ENCODE results near the gene FHOD3.
A peak's percentile ranks its signal among the peaks of the same experiment; 100 is the strongest.

The FHOD3 gene

GRCh38 chr18:36287653-36288052 is 9.9 kb upstream of the FHOD3 start:
- TF ChIP-seq CTCF (IDR thresholded peaks at IDR 0.05; ENCODE audit: extremely low read depth, insufficient read depth, missing control alignments) = no peak
- in situ Hi-C loops (cut with MboI; ENCODE audit: low pct_unique_long_range_greater_than_20kb, low sequenced_read_pairs, unreplicated experiment) = loop anchor here (10.0 to 25.0 kb wide), 4 partner anchors 193 to 900 kb away; partner anchors contain the start of gene ZNF396
- no peak for DNase-seq (ENCODE audit: low spot score)

- in situ Hi-C loops (cut with MboI; ENCODE audit: low pct_unique_long_range_greater_than_20kb, low sequenced_read_pairs, unreplicated experiment) = loop anchor here (10.0 to 25.0 kb wide), 4 partner anchors 194 to 901 kb away; partner anchors contain the start of gene ZNF396
- no peak for DNase-seq (ENCODE audit: low spot score)
These were observed 8.8 kb upstream of the FHOD3 start for GRCh38 chr18:36288689-36289088.

GRCh38 chr18:36294031-36294430 is 3.5 kb upstream of the FHOD3 start:
- no peak for TF ChIP-seq CTCF (IDR thresholded peaks at IDR 0.05; ENCODE audit: extremely low read depth, insufficient read depth, missing control alignments)
- in situ Hi-C loops (cut with MboI; ENCODE audit: low pct_unique_long_range_greater_than_20kb, low sequenced_read_pairs, unreplicated experiment) = loop anchor here (25.0 kb wide), 2 partner anchors 282 to 907 kb away; partner anchors contain the start of gene ZNF396
- no peak for DNase-seq (ENCODE audit: low spot score)

More at GRCh38 chr18:36288689-36289088, 8.8 kb upstream of the FHOD3 start:
- TF ChIP-seq CTCF (IDR thresholded peaks at IDR 0.05; ENCODE audit: extremely low read depth, insufficient read depth, missing control alignments) = no peak

- in situ Hi-C loops (cut with MboI; ENCODE audit: low pct_unique_long_range_greater_than_20kb, low sequenced_read_pairs, unreplicated experiment) = loop anchor here (25.0 kb wide), 2 partner anchors 283 to 908 kb away; partner anchors contain the start of gene ZNF396
- DNase-seq (ENCODE audit: low spot score) = no peak
- no peak for TF ChIP-seq CTCF (IDR thresholded peaks at IDR 0.05; ENCODE audit: extremely low read depth, insufficient read depth, missing control alignments)
These were observed 2.3 kb upstream of the FHOD3 start for GRCh38 chr18:36295214-36295613.

- no peak for TF ChIP-seq CTCF (IDR thresholded peaks at IDR 0.05; ENCODE audit: extremely low read depth, insufficient read depth, missing control alignments)
- in situ Hi-C loops (cut with MboI; ENCODE audit: low pct_unique_long_range_greater_than_20kb, low sequenced_read_pairs, unreplicated experiment) = loop anchor here (25.0 kb wide), 2 partner anchors 284 to 909 kb away; partner anchors contain the start of gene ZNF396
- no peak for DNase-seq (ENCODE audit: low spot score)
These were observed 1.6 kb upstream of the FHOD3 start for GRCh38 chr18:36295880-36296301.

GRCh38 chr18:36296650-36297416 is 680 bp upstream of the FHOD3 start:
- DNase-seq (ENCODE audit: low spot score) = peak; percentile 49
- TF ChIP-seq CTCF (IDR thresholded peaks at IDR 0.05; ENCODE audit: extremely low read depth, insufficient read depth, missing control alignments) = peak; percentile 43
- in situ Hi-C loops (cut with MboI; ENCODE audit: low pct_unique_long_range_greater_than_20kb, low sequenced_read_pairs, unreplicated experiment) = loop anchor here (25.0 kb wide), 2 partner anchors 285 to 910 kb away; partner anchors contain the start of gene ZNF396
